ENCODE results near the gene C1orf105.

DNA sequence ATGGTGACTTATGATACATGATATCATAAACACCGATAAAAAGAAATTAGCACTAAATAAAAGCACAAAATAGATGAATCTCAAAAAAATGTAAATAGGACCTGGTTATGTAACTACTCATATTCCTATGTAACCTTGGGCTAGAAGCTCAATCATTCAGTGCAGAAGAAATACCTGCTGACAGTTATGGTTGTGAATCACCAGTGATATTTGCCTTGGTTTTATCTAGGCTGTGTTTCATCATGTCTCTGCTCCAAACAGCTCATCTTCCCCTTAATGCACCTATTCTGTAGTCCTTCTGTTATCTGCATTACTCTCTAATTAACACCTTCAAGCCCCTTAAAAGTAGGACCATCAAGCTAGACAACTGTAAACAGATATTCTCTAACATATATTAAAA lies 39.7 kb downstream of the C1orf105 start:
- TF ChIP-seq, protein P1, sequence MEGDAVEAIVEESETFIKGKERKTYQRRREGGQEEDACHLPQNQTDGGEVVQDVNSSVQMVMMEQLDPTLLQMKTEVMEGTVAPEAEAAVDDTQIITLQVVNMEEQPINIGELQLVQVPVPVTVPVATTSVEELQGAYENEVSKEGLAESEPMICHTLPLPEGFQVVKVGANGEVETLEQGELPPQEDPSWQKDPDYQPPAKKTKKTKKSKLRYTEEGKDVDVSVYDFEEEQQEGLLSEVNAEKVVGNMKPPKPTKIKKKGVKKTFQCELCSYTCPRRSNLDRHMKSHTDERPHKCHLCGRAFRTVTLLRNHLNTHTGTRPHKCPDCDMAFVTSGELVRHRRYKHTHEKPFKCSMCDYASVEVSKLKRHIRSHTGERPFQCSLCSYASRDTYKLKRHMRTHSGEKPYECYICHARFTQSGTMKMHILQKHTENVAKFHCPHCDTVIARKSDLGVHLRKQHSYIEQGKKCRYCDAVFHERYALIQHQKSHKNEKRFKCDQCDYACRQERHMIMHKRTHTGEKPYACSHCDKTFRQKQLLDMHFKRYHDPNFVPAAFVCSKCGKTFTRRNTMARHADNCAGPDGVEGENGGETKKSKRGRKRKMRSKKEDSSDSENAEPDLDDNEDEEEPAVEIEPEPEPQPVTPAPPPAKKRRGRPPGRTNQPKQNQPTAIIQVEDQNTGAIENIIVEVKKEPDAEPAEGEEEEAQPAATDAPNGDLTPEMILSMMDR (IDR thresholded peaks at IDR 0.05) = no peak
- no peak for TF ChIP-seq POLR2A (IDR thresholded peaks at IDR 0.05)
